ENCODE data around the gene NPAS2.

GRCh38 chr2:100791294-100791935 is 28.5 kb upstream of the NPAS2 start:
- TF ChIP-seq CTCF (conservative IDR thresholded peaks at IDR 0.05) (no peak), ZFX (IDR thresholded peaks at IDR 0.05) (no peak)

All from C4-2B (cell line).